AG09309 (cell line): ENCODE measurements around the gene NEK6.

Source experiments
- DNase-seq: peaks from one replicate; pipeline ENCODE4 v3.0.0-alpha.2; 2010; ENCODE audit warnings: low read depth
- H3K4me3 ChIP-seq: 2 replicates; pipeline ENCODE4 v1.5.1; 2011; ENCODE audit warnings: mild to moderate bottlenecking, low read depth, low read length, moderate library complexity; ENCODE audit not compliant: control insufficient read depth
- TF ChIP-seq, protein P1 (sequence below): IDR thresholded peaks from 2 replicates; pipeline ENCODE4 v1.5.1; 2011; ENCODE audit warnings: mild to moderate bottlenecking, low read depth, low read length, inconsistent platforms; ENCODE audit not compliant: insufficient read depth, control insufficient read depth; ENCODE audit errors: missing control alignments

Gene NEK6

DNA sequence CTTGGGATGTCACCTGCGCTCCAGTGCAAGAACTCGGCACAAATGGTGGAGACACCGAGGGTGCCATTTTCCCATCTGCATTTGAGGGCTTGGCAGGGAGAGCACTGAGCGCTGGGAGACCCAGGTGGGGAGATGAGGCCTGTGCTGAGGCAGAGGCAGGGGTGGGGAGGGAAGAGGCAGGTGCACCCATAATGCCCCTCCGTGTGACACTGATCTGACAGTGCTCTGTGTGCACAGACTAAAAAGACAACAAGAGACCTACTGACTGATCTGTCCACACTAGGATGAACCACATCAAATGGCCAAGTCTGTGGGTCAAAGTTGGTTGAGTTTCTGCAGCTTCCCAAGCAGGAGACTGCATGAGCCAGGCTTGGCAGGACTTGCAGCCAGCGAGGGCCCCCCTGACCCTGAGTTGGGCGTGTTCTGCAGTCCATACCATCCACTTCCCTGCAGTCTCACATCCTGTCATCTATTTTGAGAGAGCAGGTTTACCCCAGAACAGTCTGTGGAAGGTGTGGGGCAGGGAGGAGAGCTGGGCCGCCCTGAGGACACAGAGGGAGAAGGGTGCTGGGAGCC lies 41.9 kb downstream of the NEK6 start:
- no peak for DNase-seq
- H3K4me3 ChIP-seq = no peak overlapping the region
- TF ChIP-seq, protein P1, sequence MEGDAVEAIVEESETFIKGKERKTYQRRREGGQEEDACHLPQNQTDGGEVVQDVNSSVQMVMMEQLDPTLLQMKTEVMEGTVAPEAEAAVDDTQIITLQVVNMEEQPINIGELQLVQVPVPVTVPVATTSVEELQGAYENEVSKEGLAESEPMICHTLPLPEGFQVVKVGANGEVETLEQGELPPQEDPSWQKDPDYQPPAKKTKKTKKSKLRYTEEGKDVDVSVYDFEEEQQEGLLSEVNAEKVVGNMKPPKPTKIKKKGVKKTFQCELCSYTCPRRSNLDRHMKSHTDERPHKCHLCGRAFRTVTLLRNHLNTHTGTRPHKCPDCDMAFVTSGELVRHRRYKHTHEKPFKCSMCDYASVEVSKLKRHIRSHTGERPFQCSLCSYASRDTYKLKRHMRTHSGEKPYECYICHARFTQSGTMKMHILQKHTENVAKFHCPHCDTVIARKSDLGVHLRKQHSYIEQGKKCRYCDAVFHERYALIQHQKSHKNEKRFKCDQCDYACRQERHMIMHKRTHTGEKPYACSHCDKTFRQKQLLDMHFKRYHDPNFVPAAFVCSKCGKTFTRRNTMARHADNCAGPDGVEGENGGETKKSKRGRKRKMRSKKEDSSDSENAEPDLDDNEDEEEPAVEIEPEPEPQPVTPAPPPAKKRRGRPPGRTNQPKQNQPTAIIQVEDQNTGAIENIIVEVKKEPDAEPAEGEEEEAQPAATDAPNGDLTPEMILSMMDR = no peak

DNA sequence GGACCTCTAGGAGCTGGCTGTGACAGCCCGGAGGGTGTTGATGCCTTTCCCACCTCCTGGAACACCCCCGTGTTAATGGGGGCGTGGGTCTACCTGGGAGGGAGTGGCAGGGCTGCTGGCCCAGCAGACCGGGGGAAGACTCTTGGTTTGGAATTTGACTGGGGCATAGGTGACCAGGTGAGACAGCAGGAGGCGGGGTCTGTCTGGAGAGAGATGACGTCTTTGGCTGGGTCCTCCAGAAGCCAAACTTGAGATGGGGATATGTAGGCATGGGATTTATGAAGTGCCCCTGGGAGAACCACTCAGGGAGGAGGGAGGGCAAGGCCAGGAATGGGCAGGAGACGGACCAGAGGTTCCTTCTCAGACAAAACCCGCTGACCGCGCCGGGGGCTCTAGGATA lies 42.6 kb downstream of the NEK6 start:
- no peak overlapping the region for H3K4me3 ChIP-seq
- TF ChIP-seq, protein P1 = no peak
- no peak for DNase-seq

- TF ChIP-seq, protein P1 = no peak
- no peak overlapping the region for H3K4me3 ChIP-seq
- no peak for DNase-seq
Measured at GRCh38 chr9:124302921-124303320, 45.2 kb downstream of the NEK6 start.

DNA sequence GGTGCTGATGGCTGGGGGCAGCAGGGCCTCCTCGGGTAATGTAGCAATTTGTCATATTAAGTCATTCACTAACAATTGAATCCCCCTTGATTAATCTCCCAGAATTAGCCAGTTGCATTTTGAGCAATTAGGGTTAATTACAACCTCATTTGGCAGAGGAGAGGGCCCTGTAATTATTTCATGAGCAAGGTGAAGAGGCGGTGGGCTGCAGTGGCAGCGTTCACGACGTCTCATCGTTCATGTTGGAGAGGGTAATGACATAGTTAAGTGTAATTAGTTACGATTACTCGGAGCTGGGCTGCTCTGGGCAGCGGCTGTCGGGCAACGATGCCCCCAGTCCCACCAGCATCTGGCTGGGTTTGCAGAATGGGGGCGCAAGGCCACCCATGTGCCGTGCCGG lies 46.0 kb downstream of the NEK6 start:
- TF ChIP-seq, protein P1 = no peak
- DNase-seq = no peak
- H3K4me3 ChIP-seq = no peak overlapping the region

DNA sequence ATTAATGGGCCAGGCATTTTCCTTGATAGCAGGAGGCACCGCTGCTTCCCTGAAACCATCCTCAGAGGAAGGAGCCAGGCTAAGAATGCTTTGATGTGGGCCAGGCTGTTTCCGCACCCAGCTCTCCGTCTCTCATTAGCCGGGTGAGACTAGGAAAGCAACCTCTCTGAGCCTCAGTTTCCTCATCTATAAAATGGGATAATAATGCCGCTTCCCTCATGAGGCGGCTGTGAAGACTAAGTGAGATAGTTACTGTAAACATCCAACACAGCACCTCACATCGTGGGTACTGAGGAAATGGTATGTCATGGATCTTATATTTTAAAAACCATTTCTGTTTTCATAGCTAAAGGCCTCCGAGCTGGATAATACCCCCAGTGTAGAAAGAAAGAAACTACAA lies 46.5 kb downstream of the NEK6 start:
- TF ChIP-seq, protein P1 = no peak
- DNase-seq = no peak
- H3K4me3 ChIP-seq = no peak overlapping the region

DNA sequence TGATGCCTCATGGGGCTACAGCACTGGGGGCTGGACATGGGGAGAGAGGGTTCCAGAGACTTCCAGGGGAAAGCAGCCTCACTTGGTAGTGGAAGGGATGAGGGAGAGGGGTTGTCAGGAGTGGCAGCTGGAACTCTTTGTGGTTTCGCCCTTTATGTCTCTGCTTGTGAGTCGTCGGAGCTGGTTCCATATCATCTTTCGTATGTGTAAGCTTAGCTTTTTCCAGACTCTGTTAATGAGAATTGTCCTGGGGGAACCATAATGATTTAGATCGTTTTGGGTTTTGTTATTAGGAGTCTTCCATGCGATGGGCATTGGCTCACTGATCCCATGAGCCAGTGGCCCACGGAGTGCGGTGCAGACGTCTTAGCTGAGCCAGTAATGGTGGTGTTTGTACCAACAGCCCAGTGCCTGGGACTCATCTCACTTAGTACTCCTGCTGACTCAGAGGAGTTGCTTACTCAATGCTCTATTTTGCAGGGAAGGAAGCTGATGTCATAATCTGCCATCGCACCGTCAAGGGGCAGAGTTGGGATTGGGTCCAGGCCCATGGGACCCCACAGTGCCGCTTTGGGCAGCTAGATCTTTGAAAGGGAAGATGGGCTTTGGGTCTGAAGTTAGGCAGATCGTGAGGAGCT lies 48.5 kb downstream of the NEK6 start:
- TF ChIP-seq, protein P1 = no peak
- no peak overlapping the region for H3K4me3 ChIP-seq
- DNase-seq = peak; percentile 68
